OCI-LY7 (cell line): ENCODE measurements around the gene TMEM119. TPM values are rescaled to one million over a fixed set of nuclear protein-coding genes. Genes with fewer than 3 reads are reported as not detected.

Source experiments
- BruUV-seq: library from RNA; stranded (reverse); fragments of 400-500 nt; replicated peaks from 2 replicates; lab custom pipeline; 2021; lab: Mats Ljungman, UMichigan
- CTCF ChIA-PET: fragments of 300-600 bp; sonication (Branson Sonifier 250); formaldehyde crosslinking; loops from one replicate; lab custom pipeline; 2022; ENCODE audit warnings: antibody characterized with exemption; ENCODE audit not compliant: unreplicated experiment; lab: Charles Lee
- POLR2A ChIA-PET: fragments of 300-600 bp; sonication (Branson Sonifier 250); formaldehyde crosslinking; loops from one replicate; lab custom pipeline; 2022; ENCODE audit warnings: antibody characterized with exemption; lab: Charles Lee
- DNase-seq: peaks from one replicate; pipeline ENCODE4 v3.0.0-alpha.2; 2015; ENCODE audit warnings: low spot score
- H2AFZ ChIP-seq: fragments of 200-600 bp; sonication (generic), shearing (Covaris generic); 2 replicates; pipeline ENCODE4 v1.6.1; 2014; ENCODE audit warnings: mild to moderate bottlenecking, antibody characterized with exemption, low read length, moderate library complexity
- H3K27ac ChIP-seq: fragments of 200-600 bp; sonication (generic); 2 replicates; pipeline ENCODE4 v1.5.1; 2014; ENCODE audit warnings: mixed run types, low read depth, mild to moderate bottlenecking, moderate library complexity, low read length, inconsistent platforms; ENCODE audit not compliant: poor library complexity, severe bottlenecking
- H3K36me3 ChIP-seq: fragments of 200-600 bp; sonication (generic); 2 replicates; pipeline ENCODE4 v1.6.1; 2014; ENCODE audit warnings: mild to moderate bottlenecking, antibody characterized with exemption, low read length, moderate library complexity, mixed read lengths; ENCODE audit not compliant: insufficient read depth
- H3K4me1 ChIP-seq: fragments of 200-600 bp; sonication (generic); 2 replicates; pipeline ENCODE4 v1.5.1; 2014; ENCODE audit warnings: mild to moderate bottlenecking, low read length; ENCODE audit not compliant: insufficient read depth, poor library complexity, severe bottlenecking
- H3K4me2 ChIP-seq: fragments of 200-600 bp; sonication (generic); 2 replicates; pipeline ENCODE4 v1.6.1; 2014; ENCODE audit warnings: mild to moderate bottlenecking, low read length
- H3K4me3 ChIP-seq: fragments of 200-600 bp; sonication (generic); 2 replicates; pipeline ENCODE4 v1.5.1; 2014; ENCODE audit warnings: mild to moderate bottlenecking, low read depth, low read length; ENCODE audit not compliant: poor library complexity, severe bottlenecking
- H3K79me2 ChIP-seq: fragments of 200-600 bp; sonication (generic); 2 replicates; pipeline ENCODE4 v1.6.1; 2016; ENCODE audit warnings: low read depth, mild to moderate bottlenecking, low read length, moderate library complexity, mixed read lengths; ENCODE audit not compliant: insufficient read depth
- H3K9me2 ChIP-seq: fragments of 200-600 bp; sonication (generic); 2 replicates; pipeline ENCODE4 v1.6.1; 2016; ENCODE audit warnings: mild to moderate bottlenecking, low read length, mixed read lengths; ENCODE audit not compliant: insufficient read depth
- H3K9me3 ChIP-seq: fragments of 200-600 bp; sonication (generic); 2 replicates; pipeline ENCODE4 v1.6.1; 2014; ENCODE audit warnings: mild to moderate bottlenecking, mixed run types, low read length, mixed read lengths
- H4K20me1 ChIP-seq: fragments of 200-600 bp; sonication (generic); 2 replicates; pipeline ENCODE4 v1.6.1; 2014; ENCODE audit warnings: mild to moderate bottlenecking, antibody characterized with exemption, low read length, moderate library complexity, mixed read lengths; ENCODE audit not compliant: insufficient read depth
- EZH2phosphoT487 ChIP-seq: fragments of 200-600 bp; sonication (generic); IDR thresholded peaks from 2 replicates; pipeline ENCODE4 v1.6.1; 2018; ENCODE audit warnings: low read depth, borderline replicate concordance, mild to moderate bottlenecking, mixed run types, antibody characterized with exemption, low read length, moderate library complexity, mixed read lengths
- intact Hi-C: fragments of 100-400 bp; cut with micrococcal nuclease; formaldehyde crosslinking; loops from one replicate; pipeline ENCODE4 v1.10.0; 2022; ENCODE audit not compliant: unreplicated experiment
- total RNA-seq, 2 experiments: library from RNA; depleted of rRNA in 1 of 2; stranded (reverse); fragments of >200 nt in 1 of 2; shearing (Covaris generic) in 1 of 2; gene quantifications; 2 replicates each; pipeline ENCODE4 v1.2.3, GENCODE V29; 2014 to 2022
- TF ChIP-seq, protein P1 (sequence below): fragments of 200-600 bp; sonication (generic); conservative IDR thresholded peaks from 2 replicates; pipeline ENCODE4 v1.5.1; 2014; ENCODE audit warnings: mild to moderate bottlenecking, antibody characterized with exemption, low read length, moderate library complexity, mixed read lengths

Gene TMEM119
- total RNA-seq, 2 experiments from 2014 or later: not detected

DNA sequence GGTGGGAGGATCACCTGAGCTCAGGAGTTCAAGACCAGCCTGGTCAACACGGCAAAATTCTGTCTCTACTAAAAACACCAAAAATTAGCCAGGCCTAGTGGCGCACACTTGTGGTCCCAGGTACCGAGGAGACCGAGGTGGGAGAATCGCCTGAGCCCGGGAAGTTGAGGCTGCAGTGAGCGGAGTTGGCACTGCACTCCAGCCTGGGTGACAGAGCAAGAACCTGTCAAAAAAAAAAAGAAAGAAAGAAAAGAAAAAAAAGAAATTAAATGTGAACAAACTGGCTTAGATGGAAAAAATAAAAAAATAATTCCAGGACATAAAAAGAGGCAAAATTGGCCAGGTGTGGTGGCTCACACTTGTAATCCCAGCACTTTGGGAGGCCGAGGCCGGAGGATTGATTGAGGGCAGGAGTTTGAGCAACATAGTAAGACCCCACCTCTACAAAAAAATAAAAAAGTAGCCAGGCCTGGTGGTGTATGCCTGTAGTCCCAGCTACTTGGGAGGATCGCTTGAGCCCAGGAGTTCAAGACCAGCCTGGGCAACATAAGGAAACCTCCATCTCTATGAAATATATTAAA, 3.5 kb downstream of the TMEM119 start:
- Histone ChIP-seq H3K4me1 (no peaks in the 10 kb centered on the region), H3K36me3 (no peaks in the 10 kb centered on the region), H3K9me2 (no peaks in the 10 kb centered on the region), H2AFZ (no peak overlapping the region), H3K9me3 (no peaks in the 10 kb centered on the region), H3K4me2 (no peak overlapping the region), H3K4me3 (no peak overlapping the region), H4K20me1 (no peaks in the 10 kb centered on the region), H3K79me2 (no peaks in the 10 kb centered on the region), H3K27ac (no peak overlapping the region)
- DNase-seq: no peak
- no peak for TF ChIP-seq EZH2phosphoT487
- TF ChIP-seq, protein P1, sequence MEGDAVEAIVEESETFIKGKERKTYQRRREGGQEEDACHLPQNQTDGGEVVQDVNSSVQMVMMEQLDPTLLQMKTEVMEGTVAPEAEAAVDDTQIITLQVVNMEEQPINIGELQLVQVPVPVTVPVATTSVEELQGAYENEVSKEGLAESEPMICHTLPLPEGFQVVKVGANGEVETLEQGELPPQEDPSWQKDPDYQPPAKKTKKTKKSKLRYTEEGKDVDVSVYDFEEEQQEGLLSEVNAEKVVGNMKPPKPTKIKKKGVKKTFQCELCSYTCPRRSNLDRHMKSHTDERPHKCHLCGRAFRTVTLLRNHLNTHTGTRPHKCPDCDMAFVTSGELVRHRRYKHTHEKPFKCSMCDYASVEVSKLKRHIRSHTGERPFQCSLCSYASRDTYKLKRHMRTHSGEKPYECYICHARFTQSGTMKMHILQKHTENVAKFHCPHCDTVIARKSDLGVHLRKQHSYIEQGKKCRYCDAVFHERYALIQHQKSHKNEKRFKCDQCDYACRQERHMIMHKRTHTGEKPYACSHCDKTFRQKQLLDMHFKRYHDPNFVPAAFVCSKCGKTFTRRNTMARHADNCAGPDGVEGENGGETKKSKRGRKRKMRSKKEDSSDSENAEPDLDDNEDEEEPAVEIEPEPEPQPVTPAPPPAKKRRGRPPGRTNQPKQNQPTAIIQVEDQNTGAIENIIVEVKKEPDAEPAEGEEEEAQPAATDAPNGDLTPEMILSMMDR: no peak
- ChIA-PET CTCF (no interaction called here), POLR2A (no interaction called here)
- intact Hi-C loops: no loop called here
- no TSS peak for BruUV-seq

DNA sequence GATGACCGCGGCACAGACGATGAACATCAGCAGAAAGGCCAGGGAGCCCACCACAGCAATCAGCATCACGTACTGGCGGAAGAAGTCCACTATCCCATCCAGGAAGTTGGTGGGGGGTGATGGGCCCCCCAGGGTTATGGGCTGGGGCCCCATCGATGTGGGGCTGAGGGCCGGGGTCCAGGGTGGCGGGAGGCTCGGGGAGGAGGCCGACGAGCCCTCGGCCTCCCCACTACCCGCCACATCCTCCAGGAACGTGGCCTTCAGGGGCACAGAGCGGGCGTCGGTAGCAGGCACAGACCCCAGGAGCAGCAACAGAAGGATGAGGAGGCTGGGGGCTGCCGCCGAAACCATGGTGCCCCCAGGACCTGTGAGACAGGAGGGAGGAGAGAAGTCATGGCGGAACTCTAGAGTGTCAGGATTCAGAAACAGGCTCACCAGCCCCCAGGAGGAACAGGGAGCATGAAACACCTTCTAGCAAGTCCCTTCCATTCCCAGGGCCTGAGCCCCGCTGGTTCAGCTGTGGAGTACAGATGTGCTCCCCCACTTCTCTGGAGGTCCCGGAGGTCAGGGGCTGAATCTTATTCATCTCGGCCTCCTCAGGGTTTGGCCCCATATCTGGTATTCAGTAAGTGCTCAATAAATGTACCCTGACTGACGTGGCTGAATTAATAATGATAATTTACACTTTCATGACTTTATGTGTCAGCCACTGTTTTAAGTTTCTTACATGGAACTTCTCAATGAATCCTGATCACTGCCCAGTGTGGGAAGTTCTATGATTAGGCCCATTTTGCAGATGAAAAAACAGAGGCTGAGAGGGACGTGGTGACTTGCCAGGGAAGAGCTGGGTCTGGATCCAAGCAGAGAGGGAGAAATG, 5.6 kb downstream of the TMEM119 start:
- H3K4me1 ChIP-seq: no peaks in the 10 kb centered on the region
- ChIA-PET CTCF (no interaction called here), POLR2A (no interaction called here)
- H3K9me2 ChIP-seq: no peaks in the 10 kb centered on the region
- H3K79me2 ChIP-seq: no peaks in the 10 kb centered on the region
- no peak overlapping the region for H2AFZ ChIP-seq
- no peaks in the 10 kb centered on the region for H4K20me1 ChIP-seq
- intact Hi-C loops: no loop called here
- BruUV-seq: no TSS peak
- TF ChIP-seq, protein P1: no peak
- TF ChIP-seq EZH2phosphoT487: no peak
- H3K27ac ChIP-seq: no peak overlapping the region
- no peaks in the 10 kb centered on the region for H3K9me3 ChIP-seq
- no peak overlapping the region for H3K4me2 ChIP-seq
- DNase-seq: no peak
- H3K4me3 ChIP-seq: no peak overlapping the region
- no peaks in the 10 kb centered on the region for H3K36me3 ChIP-seq
